K562 (cell line): ENCODE measurements around the gene FARSA. TPM values are rescaled to one million over a fixed set of nuclear protein-coding genes. Genes with fewer than 3 reads are reported as not detected.

ENCODE experiments used
- AFF4 ChIP-seq: sonication (generic); formaldehyde crosslinking; IDR thresholded peaks from 2 replicates; pipeline ENCODE4 v1.8.0; 2023; ENCODE audit warnings: mild to moderate bottlenecking, missing genetic modification reagents
- BHLHE40 ChIP-seq: IDR thresholded peaks from 2 replicates; pipeline ENCODE4 v1.6.1; 2011; ENCODE audit warnings: low read length, improper control_type of control experiment
- CHD1 ChIP-seq: fragments of 200-600 bp; sonication (generic); IDR thresholded peaks from one replicate; pipeline ENCODE4 v1.6.1; 2012; ENCODE audit warnings: mild to moderate bottlenecking, moderate library complexity, low read length, inconsistent platforms
- COPS2 ChIP-seq: fragments of 450-650 bp; conservative IDR thresholded peaks from 2 replicates; pipeline ENCODE4 v1.6.1; 2016; ENCODE audit warnings: mild to moderate bottlenecking, moderate library complexity
- CREB3 ChIP-seq: fragments of 450-650 bp; conservative IDR thresholded peaks from 2 replicates; pipeline ENCODE4 v1.6.1; 2016; ENCODE audit warnings: missing genetic modification characterization, low read depth, mild to moderate bottlenecking, missing compliant biosample characterization, moderate library complexity
- CREM ChIP-seq: IDR thresholded peaks from 2 replicates; pipeline ENCODE4 v1.6.1; 2014; ENCODE audit warnings: antibody characterized with exemption, low read depth
- ETV1 ChIP-seq: fragments of 450-650 bp; conservative IDR thresholded peaks from 2 replicates; pipeline ENCODE4 v1.6.1; 2016; ENCODE audit warnings: missing genetic modification characterization, control low read depth, low read depth, missing compliant biosample characterization
- KAT7 ChIP-seq: sonication (generic); formaldehyde crosslinking; IDR thresholded peaks from 2 replicates; pipeline ENCODE4 v1.8.0; 2022; ENCODE audit warnings: missing genetic modification reagents, mild to moderate bottlenecking, borderline replicate concordance
- LARP7 ChIP-seq: fragments of 450-650 bp; IDR thresholded peaks from 2 replicates; pipeline ENCODE4 v1.6.1; 2016
- NONO ChIP-seq, 2 experiments: fragments of 200-400 bp in 1 of 2; fragments of 450-650 bp in 1 of 2; formaldehyde crosslinking in 1 of 2; IDR thresholded peaks; 2 replicates each; pipeline ENCODE4 v1.6.1; 2017; ENCODE audit warnings: low read depth in 2 of 2, mild to moderate bottlenecking in 2 of 2, moderate library complexity in 2 of 2, low read length in 1 of 2
- TOE1 ChIP-seq, 2 experiments: fragments of 450-650 bp in 1 of 2; sonication (generic) in 1 of 2; formaldehyde crosslinking in 1 of 2; IDR thresholded peaks; 2 replicates each; pipeline versions ENCODE4 v1.7.1 to v1.8.0; 2016 to 2022; ENCODE audit warnings: borderline replicate concordance in 2 of 2, mild to moderate bottlenecking in 2 of 2, antibody characterized with exemption in 1 of 2, inconsistent platforms in 1 of 2, low read depth in 1 of 2, missing genetic modification reagents in 1 of 2, moderate library complexity in 1 of 2
- ZBED1 ChIP-seq: IDR thresholded peaks from 2 replicates; pipeline ENCODE4 v1.6.1; 2014
- ZNF511 ChIP-seq: sonication (generic); formaldehyde crosslinking; IDR thresholded peaks from 2 replicates; pipeline ENCODE4 v1.8.0; 2022; ENCODE audit warnings: mild to moderate bottlenecking, missing genetic modification reagents
- ZNF764 ChIP-seq: fragments of 250-450 bp; sonication (Bioruptor Pico); IDR thresholded peaks from 2 replicates; pipeline ENCODE4 v1.4.0; 2020; ENCODE audit warnings: low read depth, mild to moderate bottlenecking, moderate library complexity
- ZNF778 ChIP-seq: fragments of 450-650 bp; formaldehyde crosslinking; IDR thresholded peaks from 2 replicates; pipeline ENCODE4 v1.4.0; 2020; ENCODE audit warnings: mild to moderate bottlenecking, moderate library complexity
- polyA plus RNA-seq, 8 experiments: library from polyadenylated mRNA; depleted of rRNA in 4 of 8; stranded (reverse) in 5 of 8; unstranded in 3 of 8; fragments of >200 nt; fragmentation: Nextera tagmentation in 2 of 8; fragmentation: Illumina TruSeq in 1 of 8; extraction: Ambion mirVana in 2 of 8; extraction: Trizol in 1 of 8; gene quantifications; 2 replicates each; pipeline versions ENCODE4 v1.2.1 to v1.2.3, GENCODE V29; 2011 to 2014; ENCODE audit warnings: inconsistent platforms in 1 of 8, missing spikeins in 1 of 8
- total RNA-seq, 7 experiments: library from RNA; depleted of rRNA in 6 of 7; stranded (reverse); fragments of >200 nt in 6 of 7; fragmentation: Illumina TruSeq in 2 of 7; extraction: Trizol in 2 of 7; gene quantifications; 2 replicates each; pipeline versions ENCODE4 v1.2.1 to v1.2.3, GENCODE V29; 2011 to 2021; ENCODE audit warnings: low replicate concordance in 1 of 7
- TF ChIP-seq, protein P1 (sequence below), 3 experiments: fragments of 200-800 bp in 1 of 3; fragments of 250-450 bp in 1 of 3; fragments of 450-650 bp in 1 of 3; sonication (Bioruptor Pico) in 1 of 3; sonication (Bioruptor generic) in 1 of 3; formaldehyde crosslinking in 1 of 3; IDR thresholded peaks; 2 replicates each; pipeline versions ENCODE4 v1.6.1 to v1.8.0; 2016 to 2022; ENCODE audit warnings: mild to moderate bottlenecking in 2 of 3, missing genetic modification characterization in 2 of 3, missing compliant biosample characterization in 1 of 3, moderate library complexity in 1 of 3

Gene FARSA
- total and polyA plus RNA-seq, 9 of the 15 experiments (the other 6 are each of a cell fraction or from before 2014, with no cell fraction given): 25.2 to 237 (median 89.6) TPM

GRCh38 chr19:12880551-12881171, 52.9 kb downstream of the FARSA start (continued):
- TF ChIP-seq, protein P1, sequence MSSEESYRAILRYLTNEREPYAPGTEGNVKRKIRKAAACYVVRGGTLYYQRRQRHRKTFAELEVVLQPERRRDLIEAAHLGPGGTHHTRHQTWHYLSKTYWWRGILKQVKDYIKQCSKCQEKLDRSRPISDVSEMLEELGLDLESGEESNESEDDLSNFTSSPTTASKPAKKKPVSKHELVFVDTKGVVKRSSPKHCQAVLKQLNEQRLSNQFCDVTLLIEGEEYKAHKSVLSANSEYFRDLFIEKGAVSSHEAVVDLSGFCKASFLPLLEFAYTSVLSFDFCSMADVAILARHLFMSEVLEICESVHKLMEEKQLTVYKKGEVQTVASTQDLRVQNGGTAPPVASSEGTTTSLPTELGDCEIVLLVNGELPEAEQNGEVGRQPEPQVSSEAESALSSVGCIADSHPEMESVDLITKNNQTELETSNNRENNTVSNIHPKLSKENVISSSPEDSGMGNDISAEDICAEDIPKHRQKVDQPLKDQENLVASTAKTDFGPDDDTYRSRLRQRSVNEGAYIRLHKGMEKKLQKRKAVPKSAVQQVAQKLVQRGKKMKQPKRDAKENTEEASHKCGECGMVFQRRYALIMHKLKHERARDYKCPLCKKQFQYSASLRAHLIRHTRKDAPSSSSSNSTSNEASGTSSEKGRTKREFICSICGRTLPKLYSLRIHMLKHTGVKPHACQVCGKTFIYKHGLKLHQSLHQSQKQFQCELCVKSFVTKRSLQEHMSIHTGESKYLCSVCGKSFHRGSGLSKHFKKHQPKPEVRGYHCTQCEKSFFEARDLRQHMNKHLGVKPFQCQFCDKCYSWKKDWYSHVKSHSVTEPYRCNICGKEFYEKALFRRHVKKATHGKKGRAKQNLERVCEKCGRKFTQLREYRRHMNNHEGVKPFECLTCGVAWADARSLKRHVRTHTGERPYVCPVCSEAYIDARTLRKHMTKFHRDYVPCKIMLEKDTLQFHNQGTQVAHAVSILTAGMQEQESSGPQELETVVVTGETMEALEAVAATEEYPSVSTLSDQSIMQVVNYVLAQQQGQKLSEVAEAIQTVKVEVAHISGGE (CRISPR knock-in tag; IDR thresholded peaks at IDR 0.05): no peak; a peak in 1 of 6 replicates
- no peak for TF ChIP-seq NONO (IDR thresholded peaks at IDR 0.05; ENCODE audit: low read depth in 2 of 2, low read length in 1 of 2)
- TF ChIP-seq ETV1 (tag): no peak
- 0 out of 2 replicates have a peak, but pooled peaks have one; percentile 27 for TF ChIP-seq ZNF511
- no peak for TF ChIP-seq LARP7
- TF ChIP-seq CHD1: peak; percentile 49
- TF ChIP-seq BHLHE40: no peak
- TF ChIP-seq COPS2: no peak
- TF ChIP-seq CREM: no peak
- no peak for TF ChIP-seq ZNF778 (CRISPR knock-in tag)
- no peak for TF ChIP-seq ZBED1
- TF ChIP-seq ZNF764: no peak
- TF ChIP-seq KAT7: peak; percentile 34; the same call in 1 of the 2 replicates
- TF ChIP-seq AFF4: no peak
- no peak for TF ChIP-seq TOE1 (IDR thresholded peaks at IDR 0.05; ENCODE audit: borderline replicate concordance)
- TF ChIP-seq TOE1 (CRISPR knock-in tag; IDR thresholded peaks at IDR 0.05; ENCODE audit: borderline replicate concordance, low read depth): no peak
- TF ChIP-seq CREB3 (tag): no peak
